HepG2 (cell line): ENCODE measurements around the gene DIP2C. TPM values are rescaled to one million over a fixed set of nuclear protein-coding genes. Genes with fewer than 3 reads are reported as not detected.

ENCODE experiments used
- ATAC-seq: fragments of 200-7000 bp; cut with Tn5 transposase; 3 replicates; pipeline ENCODE4 v1.9.1; 2020; ENCODE audit warnings: mild to moderate bottlenecking, moderate library complexity
- BruUV-seq: library from RNA; stranded (reverse); fragments of 400-500 nt; replicated peaks from 2 replicates; lab custom pipeline; 2021; lab: Mats Ljungman, UMichigan
- CTCF ChIA-PET: fragments of 300-600 bp; formaldehyde crosslinking; extraction: SDS; loops from one replicate; lab custom pipeline; 2021; ENCODE audit warnings: low total read pairs, inconsistent platforms, low intra/inter-chr PET ratio; lab: Yijun Ruan, JAX
- POLR2A ChIA-PET: fragments of 350-600 bp; sonication (Branson Sonifier 250); formaldehyde crosslinking; loops from one replicate; lab custom pipeline; 2020; ENCODE audit warnings: antibody characterized with exemption, inconsistent platforms; lab: Yijun Ruan, JAX
- DNase-seq: peaks from one replicate; pipeline ENCODE4 v3.0.0-alpha.2; 2015; ENCODE audit warnings: low spot score
- FAIRE-seq: peaks from 3 replicates; lab custom pipeline; 2011; peaks lifted over from hg19 to GRCh38; lab: Jason Lieb, UNC
- H2AFZ ChIP-seq: one replicate; pipeline ENCODE4 v1.6.1; 2011; ENCODE audit warnings: low read length, inconsistent platforms
- H3K27ac ChIP-seq: fragments of 300-600 bp; 3 replicates; pipeline ENCODE4 v1.8.0; 2011; ENCODE audit warnings: mixed run types, mild to moderate bottlenecking, mixed read lengths, low read length, inconsistent platforms; ENCODE audit not compliant: insufficient read depth; ENCODE audit errors: extremely low read length
- H3K27me3 ChIP-seq, 2 experiments: fragments of 200-600 bp in 1 of 2; 2 replicates in 1 of 2; 3 replicates in 1 of 2; pipeline versions ENCODE4 v1.6.0 to v1.8.0; 2011; ENCODE audit warnings: low read length in 2 of 2, mild to moderate bottlenecking in 2 of 2, moderate library complexity in 2 of 2, inconsistent platforms in 1 of 2; ENCODE audit not compliant: insufficient read depth in 2 of 2, control insufficient read depth in 1 of 2
- H3K36me3 ChIP-seq, 2 experiments: fragments of 200-600 bp in 1 of 2; replicated peaks in 1 of 2; 2 replicates in 1 of 2; 3 replicates in 1 of 2; pipeline versions ENCODE4 v1.5.1 to v1.8.0; 2011; ENCODE audit warnings: low read length in 2 of 2, inconsistent platforms in 1 of 2; ENCODE audit not compliant: insufficient read depth in 2 of 2, control insufficient read depth in 1 of 2
- H3K4me1 ChIP-seq: 2 replicates; pipeline ENCODE4 v1.5.1; 2012; ENCODE audit warnings: low read length, inconsistent platforms; ENCODE audit not compliant: insufficient read depth
- H3K4me2 ChIP-seq: 2 replicates; pipeline ENCODE4 v1.6.0; 2011; ENCODE audit warnings: low read depth, low read length, inconsistent platforms
- H3K4me3 ChIP-seq, 3 experiments: fragments of 200-600 bp in 1 of 3; sonication (generic), shearing (Covaris generic) in 1 of 3; replicated peaks in 1 of 3; 2 replicates each; pipeline ENCODE4 v1.5.1; 2011 to 2016; ENCODE audit warnings: low read length in 3 of 3, inconsistent platforms in 2 of 3, low read depth in 2 of 3, mild to moderate bottlenecking in 2 of 3, control low read depth in 1 of 3, mixed read lengths in 1 of 3; ENCODE audit not compliant: insufficient read depth in 1 of 3
- H3K79me2 ChIP-seq: one replicate; pipeline ENCODE4 v1.6.1; 2011; ENCODE audit warnings: low read length, inconsistent platforms; ENCODE audit not compliant: insufficient read depth
- H3K9ac ChIP-seq: 2 replicates; pipeline ENCODE4 v1.6.0; 2011; ENCODE audit warnings: mild to moderate bottlenecking, low read depth, low read length, inconsistent platforms; ENCODE audit not compliant: insufficient read depth
- H3K9me3 ChIP-seq: 2 replicates; pipeline ENCODE4 v1.5.1; 2012; ENCODE audit warnings: mild to moderate bottlenecking, low read length
- H4K20me1 ChIP-seq: 2 replicates; pipeline ENCODE4 v1.6.0; 2011; ENCODE audit warnings: inconsistent platforms, mild to moderate bottlenecking, low read length, moderate library complexity; ENCODE audit not compliant: insufficient read depth
- ETV6 ChIP-seq: sonication (generic); formaldehyde crosslinking; conservative IDR thresholded peaks from 2 replicates; pipeline ENCODE4 v1.4.0; 2020; ENCODE audit warnings: missing genetic modification reagents
- FOSL1 ChIP-seq: sonication (generic); formaldehyde crosslinking; IDR thresholded peaks from 2 replicates; pipeline ENCODE4 v1.9.0; 2021; ENCODE audit warnings: missing genetic modification reagents, borderline replicate concordance
- FOXK2 ChIP-seq: fragments of 450-650 bp; IDR thresholded peaks from 2 replicates; pipeline ENCODE4 v1.6.1; 2016
- GTF3A ChIP-seq: sonication (generic); formaldehyde crosslinking; conservative IDR thresholded peaks from 2 replicates; pipeline ENCODE4 v1.4.0; 2020; ENCODE audit warnings: mild to moderate bottlenecking, missing genetic modification reagents
- NFAT5 ChIP-seq: sonication (generic); formaldehyde crosslinking; IDR thresholded peaks from 2 replicates; pipeline ENCODE4 v1.4.0; 2020; ENCODE audit warnings: missing genetic modification reagents
- POLR2AphosphoS5 ChIP-seq: IDR thresholded peaks from 2 replicates; pipeline ENCODE4 v1.6.1; 2012; ENCODE audit warnings: low read depth, low read length
- SIX1 ChIP-seq: sonication (generic); formaldehyde crosslinking; IDR thresholded peaks from 2 replicates; pipeline ENCODE4 v1.4.0; 2020; ENCODE audit warnings: missing genetic modification reagents, borderline replicate concordance
- ZBTB14 ChIP-seq: sonication (generic); formaldehyde crosslinking; IDR thresholded peaks from 2 replicates; pipeline ENCODE4 v1.4.0; 2020; ENCODE audit warnings: missing genetic modification reagents
- ZBTB20 ChIP-seq: sonication (generic); formaldehyde crosslinking; IDR thresholded peaks from 2 replicates; pipeline ENCODE4 v1.8.1; 2023; ENCODE audit warnings: missing genetic modification reagents, low read depth, mild to moderate bottlenecking, borderline replicate concordance
- ZNF251 ChIP-seq: sonication (generic); formaldehyde crosslinking; IDR thresholded peaks from 2 replicates; pipeline ENCODE4 v1.9.0; 2021; ENCODE audit warnings: mild to moderate bottlenecking, missing genetic modification reagents
- ZNF264 ChIP-seq: sonication (generic); formaldehyde crosslinking; IDR thresholded peaks from 2 replicates; pipeline ENCODE4 v1.4.0; 2020; ENCODE audit warnings: missing genetic modification reagents
- ZNF44 ChIP-seq: sonication (generic); formaldehyde crosslinking; IDR thresholded peaks from 2 replicates; pipeline ENCODE4 v1.5.1; 2020; ENCODE audit warnings: mild to moderate bottlenecking, missing genetic modification reagents
- ZNF709 ChIP-seq: sonication (generic); formaldehyde crosslinking; IDR thresholded peaks from 2 replicates; pipeline ENCODE4 v1.5.0; 2020; ENCODE audit warnings: mild to moderate bottlenecking, missing genetic modification reagents
- ZNF780A ChIP-seq: sonication (generic); formaldehyde crosslinking; IDR thresholded peaks from 2 replicates; pipeline ENCODE4 v1.8.0; 2022; ENCODE audit warnings: mild to moderate bottlenecking, missing genetic modification reagents, moderate library complexity
- ZNF883 ChIP-seq: sonication (generic); formaldehyde crosslinking; IDR thresholded peaks from 2 replicates; pipeline ENCODE4 v1.5.1; 2020; ENCODE audit warnings: mild to moderate bottlenecking, missing genetic modification reagents; ENCODE audit errors: not compliant biosample characterization
- WGBS: methylation state at CpG from one replicate; pipeline ENCODE4 v1.1.6; 2017; ENCODE audit warnings: low lambda C conversion rate; 5-methylcytosine and 5-hydroxymethylcytosine counted together
- in situ Hi-C: cut with HindIII; loops from 2 replicates; pipeline ENCODE4 v1.10.0; 2017; ENCODE audit warnings: low pct_unique_long_range_greater_than_20kb; ENCODE audit not compliant: extremely low pct_ligation_motif_present
- intact Hi-C: fragments of 100-400 bp; cut with micrococcal nuclease; formaldehyde crosslinking; loops from one replicate; pipeline ENCODE4 v1.10.0; 2022; ENCODE audit not compliant: unreplicated experiment
- polyA plus RNA-seq, 8 experiments: library from polyadenylated mRNA; depleted of rRNA in 3 of 8; stranded (reverse) in 7 of 8; unstranded in 1 of 8; fragments of >200 nt; fragmentation: Illumina TruSeq in 4 of 8; extraction: Trizol in 4 of 8; gene quantifications; 2 replicates each; pipeline versions ENCODE4 v1.2.1 to v1.2.3, GENCODE V29; 2011 to 2016; ENCODE audit warnings: low read depth in 4 of 8, missing spikeins in 1 of 8, mixed read lengths in 1 of 8; ENCODE audit not compliant: insufficient read depth in 1 of 8
- total RNA-seq, 5 experiments: library from RNA; depleted of rRNA; stranded (reverse); fragments of >200 nt; fragmentation: Illumina TruSeq; extraction: Trizol; gene quantifications; 2 replicates each; pipeline ENCODE4 v1.2.3, GENCODE V29; 2016; ENCODE audit warnings: low read depth in 1 of 5

DIP2C gene
- total and polyA plus RNA-seq, 2 of the 13 experiments (the other 11 are each of a cell fraction or from before 2014, with no cell fraction given), result 2.2 to 2.7 TPM

GRCh38 chr10:672992-673391, 16.5 kb downstream of the DIP2C start:
- in situ Hi-C loops, result no loop called here
- DNase-seq (no peak), FAIRE-seq (no peak), ATAC-seq (no peak)
- no peak overlapping the region for H3K9ac ChIP-seq
- WGBS, result 48% methylated on average over 3 of the region's 5 CpGs
- H2AFZ ChIP-seq, result no peak overlapping the region
- TF ChIP-seq ZNF264 (CRISPR knock-in tag) (no peak), FOXK2 (no peak), ETV6 (no peak), ZNF709 (CRISPR knock-in tag) (no peak), ZNF251 (CRISPR knock-in tag) (no peak), FOSL1 (no peak)
- no peak overlapping the region for H3K4me2 ChIP-seq
- H3K27me3 ChIP-seq, result no peaks in the 10 kb centered on the region
- peaks cover 4% of the 10 kb centered on the region for H4K20me1 ChIP-seq
- ChIA-PET POLR2A (interaction anchor here (2.0 kb wide), 1 partner anchor 23 kb away, joined by 6 read pairs; no protein-coding TSS in a partner anchor), CTCF (no interaction called here)
- no peaks in the 10 kb centered on the region for H3K36me3 ChIP-seq
- H3K4me1 ChIP-seq, result no peaks in the 10 kb centered on the region
- intact Hi-C loops, result no loop called here
- BruUV-seq, result no TSS peak
- no peak overlapping the region for H3K4me3 ChIP-seq
- H3K27ac ChIP-seq, result no peak overlapping the region
- H3K9me3 ChIP-seq, result no peaks in the 10 kb centered on the region
- H3K79me2 ChIP-seq, result peaks cover 10% of the 10 kb centered on the region

- ChIA-PET CTCF (no interaction called here), POLR2A (interaction anchor here (2.0 kb wide), 1 partner anchor 22 kb away, joined by 6 read pairs; no protein-coding TSS in a partner anchor)
- peaks cover 13% of the 10 kb centered on the region for H3K79me2 ChIP-seq
- no peak overlapping the region for H3K9ac ChIP-seq
- H2AFZ ChIP-seq, result no peak overlapping the region
- ATAC-seq (no peak), DNase-seq (no peak), FAIRE-seq (no peak)
- H3K36me3 ChIP-seq, result no peaks in the 10 kb centered on the region
- intact Hi-C loops (no loop called here), in situ Hi-C loops (no loop called here)
- BruUV-seq, result no TSS peak
- no peak overlapping the region for H3K4me3 ChIP-seq
- H3K4me1 ChIP-seq, result no peaks in the 10 kb centered on the region
- peaks cover 4% of the 10 kb centered on the region for H4K20me1 ChIP-seq
- H3K9me3 ChIP-seq, result no peaks in the 10 kb centered on the region
- WGBS, result 95% methylated on average over 22 of the region's 24 CpGs
- H3K27me3 ChIP-seq, result no peaks in the 10 kb centered on the region
- H3K4me2 ChIP-seq, result no peak overlapping the region
- no peak overlapping the region for H3K27ac ChIP-seq
- TF ChIP-seq ZBTB20 (CRISPR knock-in tag) (no peak), ZNF883 (CRISPR knock-in tag) (no peak), ZBTB14 (no peak), SIX1 (CRISPR knock-in tag) (no peak), ZNF44 (CRISPR knock-in tag) (no peak), ZNF780A (CRISPR knock-in tag) (no peak), POLR2AphosphoS5 (no peak), NFAT5 (CRISPR knock-in tag) (no peak), GTF3A (CRISPR knock-in tag) (no peak)
Observed at GRCh38 chr10:672203-672602, 17.3 kb downstream of the DIP2C start.
